WTC11 (cell line): ENCODE data around the gene BICRA. TPM values are rescaled to one million over a fixed set of nuclear protein-coding genes. Genes with fewer than 3 reads are reported as not detected.

ENCODE experiments used
- ATAC-seq: fragments of 200-7000 bp; cut with Tn5 transposase; 2 replicates; pipeline ENCODE4 v1.10.0; 2021; ENCODE audit warnings: mild to moderate bottlenecking, moderate library complexity
- CTCF ChIA-PET: fragments of 300-600 bp; sonication (Branson Sonifier 250); formaldehyde crosslinking; loops from one replicate; lab custom pipeline; 2021; ENCODE audit warnings: antibody characterized with exemption; lab: Charles Lee
- POLR2A ChIA-PET: fragments of 350-600 bp; sonication (Branson Sonifier 250); formaldehyde crosslinking; loops from one replicate; lab custom pipeline; 2021; ENCODE audit warnings: antibody characterized with exemption; lab: Charles Lee
- DNase-seq: peaks from one replicate; pipeline ENCODE4 v3.0.0; 2021; ENCODE audit warnings: low spot score
- H3K27ac Mint-ChIP-seq: 2 replicates; pipeline ENCODE4 v1.8.0; 2021; ENCODE audit warnings: mixed read lengths
- H3K27me3 Mint-ChIP-seq: 2 replicates; pipeline ENCODE4 v1.8.0; 2021; ENCODE audit warnings: low read depth, mild to moderate bottlenecking, moderate library complexity, mixed read lengths
- H3K36me3 Mint-ChIP-seq: 2 replicates; pipeline ENCODE4 v1.8.0; 2021; ENCODE audit warnings: mixed read lengths
- H3K4me1 Mint-ChIP-seq: 2 replicates; pipeline ENCODE4 v1.8.0; 2022; ENCODE audit warnings: mixed read lengths
- H3K4me3 Mint-ChIP-seq: 2 replicates; pipeline ENCODE4 v1.8.0; 2021; ENCODE audit warnings: mild to moderate bottlenecking, moderate library complexity, mixed read lengths
- H3K9me3 Mint-ChIP-seq: 2 replicates; pipeline ENCODE4 v1.8.0; 2021; ENCODE audit warnings: mixed read lengths
- FOXK1 ChIP-seq: sonication (generic); formaldehyde crosslinking; IDR thresholded peaks from 2 replicates; pipeline ENCODE4 v1.8.0; 2022; ENCODE audit warnings: mild to moderate bottlenecking, moderate library complexity, missing genetic modification reagents
- GRHL2 ChIP-seq: fragments of 250-450 bp; sonication (Bioruptor Pico); IDR thresholded peaks from 2 replicates; pipeline ENCODE4 v1.8.0; 2022; ENCODE audit warnings: mild to moderate bottlenecking, moderate library complexity; ENCODE audit not compliant: insufficient replicate concordance, severe bottlenecking
- HMGA2 ChIP-seq: fragments of 250-450 bp; sonication (Bioruptor Pico); IDR thresholded peaks from 2 replicates; pipeline ENCODE4 v1.4.0; 2021; ENCODE audit warnings: mild to moderate bottlenecking, moderate library complexity
- NFYB ChIP-seq: sonication (generic); formaldehyde crosslinking; conservative IDR thresholded peaks from 2 replicates; pipeline ENCODE4 v1.8.0; 2022; ENCODE audit warnings: low read depth, missing genetic modification reagents
- OVOL2 ChIP-seq: fragments of 250-450 bp; sonication (Bioruptor Pico); IDR thresholded peaks from 2 replicates; pipeline ENCODE4 v1.9.0; 2021; ENCODE audit warnings: mild to moderate bottlenecking, borderline replicate concordance
- ZNF121 ChIP-seq: sonication (generic); formaldehyde crosslinking; IDR thresholded peaks from 2 replicates; pipeline ENCODE4 v1.8.0; 2023; ENCODE audit warnings: missing genetic modification reagents
- ZNF317 ChIP-seq: sonication (generic); formaldehyde crosslinking; IDR thresholded peaks from 2 replicates; pipeline ENCODE4 v1.8.1; 2023; ENCODE audit warnings: low read depth, mild to moderate bottlenecking, moderate library complexity, missing genetic modification reagents, borderline replicate concordance
- ZNF396 ChIP-seq: fragments of 250-450 bp; sonication (Bioruptor Pico); IDR thresholded peaks from 2 replicates; pipeline ENCODE4 v1.8.0; 2021; ENCODE audit warnings: mild to moderate bottlenecking, moderate library complexity, borderline replicate concordance
- total RNA-seq: library from RNA; stranded (reverse); gene quantifications from 3 replicates; pipeline ENCODE4 v1.2.3, GENCODE V29; 2021
- TF ChIP-seq, protein P1 (sequence below): sonication (generic); formaldehyde crosslinking; IDR thresholded peaks from 2 replicates; pipeline ENCODE4 v1.8.1; 2023; ENCODE audit warnings: mild to moderate bottlenecking, missing genetic modification reagents, moderate library complexity
- TF ChIP-seq, protein P2 (sequence below): fragments of 250-450 bp; sonication (Bioruptor Pico); IDR thresholded peaks from 2 replicates; pipeline ENCODE4 v1.9.0; 2021; ENCODE audit warnings: mild to moderate bottlenecking
- TF ChIP-seq, protein P3 (sequence below): sonication (generic); formaldehyde crosslinking; IDR thresholded peaks from 2 replicates; pipeline ENCODE4 v1.8.0; 2023; ENCODE audit warnings: missing genetic modification reagents, mild to moderate bottlenecking, borderline replicate concordance
- TF ChIP-seq, protein P4 (sequence below): fragments of 250-450 bp; sonication (Bioruptor Pico); IDR thresholded peaks from 2 replicates; pipeline ENCODE4 v1.9.0; 2021; ENCODE audit warnings: mild to moderate bottlenecking
- TF ChIP-seq, protein P5 (sequence below): sonication (generic); formaldehyde crosslinking; IDR thresholded peaks from 2 replicates; pipeline ENCODE4 v1.8.0; 2022; ENCODE audit warnings: mild to moderate bottlenecking, missing genetic modification reagents

BICRA gene
- total RNA-seq, 1 experiment from 2014 or later, result 30.3 TPM

DNA sequence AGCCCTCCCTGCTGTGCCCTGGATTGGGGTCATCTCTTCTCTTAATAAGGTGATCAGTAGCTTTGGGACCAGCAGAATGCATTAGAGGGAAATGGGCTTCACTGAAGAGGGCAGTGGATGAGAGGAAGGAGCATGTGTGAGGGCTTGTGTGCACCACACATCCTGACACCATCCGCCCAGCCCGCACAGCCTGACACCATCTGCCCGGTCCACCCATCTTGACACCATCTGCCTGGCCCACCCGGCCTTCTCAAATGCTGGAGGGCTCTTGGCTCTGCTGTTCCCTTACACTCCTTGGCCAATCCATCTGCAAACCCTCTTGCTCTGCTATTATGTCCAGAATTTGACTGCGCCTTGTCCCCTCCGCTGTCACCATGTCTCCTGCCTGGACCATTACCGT, 41.8 kb downstream of the BICRA start:
- TF ChIP-seq, protein P1, sequence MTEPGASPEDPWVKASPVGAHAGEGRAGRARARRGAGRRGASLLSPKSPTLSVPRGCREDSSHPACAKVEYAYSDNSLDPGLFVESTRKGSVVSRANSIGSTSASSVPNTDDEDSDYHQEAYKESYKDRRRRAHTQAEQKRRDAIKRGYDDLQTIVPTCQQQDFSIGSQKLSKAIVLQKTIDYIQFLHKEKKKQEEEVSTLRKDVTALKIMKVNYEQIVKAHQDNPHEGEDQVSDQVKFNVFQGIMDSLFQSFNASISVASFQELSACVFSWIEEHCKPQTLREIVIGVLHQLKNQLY (CRISPR knock-in tag), result no peak
- 0 out of 2 replicates have a peak, but pooled peaks have one; percentile 4 for TF ChIP-seq ZNF121 (CRISPR knock-in tag)
- H3K4me3 Mint-ChIP-seq, result no peak overlapping the region
- DNase-seq (no peak), ATAC-seq (no peak)
- H3K27me3 Mint-ChIP-seq, result no peaks in the 10 kb centered on the region
- ChIA-PET POLR2A (no interaction called here), CTCF (interaction anchor here (1.0 kb wide), 1 partner anchor 27 kb away, joined by 3 read pairs; no protein-coding TSS in a partner anchor)
- peaks cover 14% of the 10 kb centered on the region for H3K9me3 Mint-ChIP-seq
- H3K36me3 Mint-ChIP-seq, result peaks cover 39% of the 10 kb centered on the region
- H3K27ac Mint-ChIP-seq, result peak overlapping the region; percentile 41; the same call in 1 of the 2 replicates
- peaks cover 14% of the 10 kb centered on the region for H3K4me1 Mint-ChIP-seq

DNA sequence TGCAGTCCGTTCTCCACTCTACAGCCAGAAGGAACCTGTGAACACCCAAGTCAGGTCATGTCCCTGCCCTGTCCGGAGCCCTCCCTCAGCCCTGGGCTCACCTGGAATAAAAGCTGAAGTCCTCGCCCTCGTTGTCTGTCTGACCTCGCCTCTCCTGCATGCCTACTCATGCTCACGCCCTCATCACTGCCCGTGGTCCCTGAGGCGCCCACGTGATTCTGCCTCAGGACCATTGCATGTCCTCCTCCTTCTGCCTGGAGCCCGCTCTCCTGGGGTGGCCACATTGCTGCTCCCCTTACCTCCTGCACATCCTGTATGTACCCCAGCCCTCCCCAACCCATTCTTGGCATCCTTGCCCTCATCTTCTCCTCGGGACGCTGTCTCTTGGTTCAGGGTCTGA, 42.2 kb downstream of the BICRA start:
- Mint-ChIP-seq H3K27ac (peak overlapping the region; percentile 41), H3K27me3 (no peaks in the 10 kb centered on the region), H3K9me3 (peaks cover 14% of the 10 kb centered on the region), H3K36me3 (peaks cover 37% of the 10 kb centered on the region), H3K4me1 (peaks cover 12% of the 10 kb centered on the region), H3K4me3 (no peak overlapping the region)
- ChIA-PET CTCF (interaction anchor here (1.0 kb wide), 1 partner anchor 27 kb away, joined by 3 read pairs; no protein-coding TSS in a partner anchor), POLR2A (no interaction called here)
- DNase-seq (no peak), ATAC-seq (no peak)
- TF ChIP-seq, protein P2, sequence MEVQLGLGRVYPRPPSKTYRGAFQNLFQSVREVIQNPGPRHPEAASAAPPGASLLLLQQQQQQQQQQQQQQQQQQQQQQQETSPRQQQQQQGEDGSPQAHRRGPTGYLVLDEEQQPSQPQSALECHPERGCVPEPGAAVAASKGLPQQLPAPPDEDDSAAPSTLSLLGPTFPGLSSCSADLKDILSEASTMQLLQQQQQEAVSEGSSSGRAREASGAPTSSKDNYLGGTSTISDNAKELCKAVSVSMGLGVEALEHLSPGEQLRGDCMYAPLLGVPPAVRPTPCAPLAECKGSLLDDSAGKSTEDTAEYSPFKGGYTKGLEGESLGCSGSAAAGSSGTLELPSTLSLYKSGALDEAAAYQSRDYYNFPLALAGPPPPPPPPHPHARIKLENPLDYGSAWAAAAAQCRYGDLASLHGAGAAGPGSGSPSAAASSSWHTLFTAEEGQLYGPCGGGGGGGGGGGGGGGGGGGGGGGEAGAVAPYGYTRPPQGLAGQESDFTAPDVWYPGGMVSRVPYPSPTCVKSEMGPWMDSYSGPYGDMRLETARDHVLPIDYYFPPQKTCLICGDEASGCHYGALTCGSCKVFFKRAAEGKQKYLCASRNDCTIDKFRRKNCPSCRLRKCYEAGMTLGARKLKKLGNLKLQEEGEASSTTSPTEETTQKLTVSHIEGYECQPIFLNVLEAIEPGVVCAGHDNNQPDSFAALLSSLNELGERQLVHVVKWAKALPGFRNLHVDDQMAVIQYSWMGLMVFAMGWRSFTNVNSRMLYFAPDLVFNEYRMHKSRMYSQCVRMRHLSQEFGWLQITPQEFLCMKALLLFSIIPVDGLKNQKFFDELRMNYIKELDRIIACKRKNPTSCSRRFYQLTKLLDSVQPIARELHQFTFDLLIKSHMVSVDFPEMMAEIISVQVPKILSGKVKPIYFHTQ (CRISPR knock-in tag), result no peak
- TF ChIP-seq HMGA2 (CRISPR knock-in tag) (no peak), NFYB (CRISPR knock-in tag) (no peak), ZNF396 (CRISPR knock-in tag) (no peak), ZNF317 (CRISPR knock-in tag) (no peak), FOXK1 (CRISPR knock-in tag) (no peak)

DNA sequence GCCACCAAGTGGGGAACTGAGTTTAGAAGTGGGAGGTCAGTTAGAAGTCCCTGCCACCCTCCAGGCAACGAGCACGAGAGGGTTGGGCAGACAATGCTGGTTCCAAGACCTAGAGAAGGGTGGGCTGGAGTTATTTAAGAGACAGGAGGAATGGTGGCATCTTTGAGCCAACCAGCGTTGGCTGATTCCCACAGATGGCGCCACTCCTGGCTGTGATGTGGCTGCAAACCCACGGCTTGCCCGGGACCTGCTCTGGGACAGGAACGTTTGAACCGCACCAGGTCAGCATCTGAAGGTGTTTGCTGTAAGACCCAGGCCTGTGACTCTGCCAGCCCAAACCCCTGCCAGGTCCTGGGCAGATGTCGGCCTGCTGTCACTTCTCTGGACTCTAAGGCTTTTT, 42.8 kb downstream of the BICRA start:
- Mint-ChIP-seq H3K4me3 (no peak overlapping the region), H3K27ac (peak overlapping the region; percentile 41), H3K27me3 (no peaks in the 10 kb centered on the region), H3K9me3 (peaks cover 12% of the 10 kb centered on the region), H3K4me1 (peaks cover 12% of the 10 kb centered on the region), H3K36me3 (peaks cover 33% of the 10 kb centered on the region)
- TF ChIP-seq, protein P3, sequence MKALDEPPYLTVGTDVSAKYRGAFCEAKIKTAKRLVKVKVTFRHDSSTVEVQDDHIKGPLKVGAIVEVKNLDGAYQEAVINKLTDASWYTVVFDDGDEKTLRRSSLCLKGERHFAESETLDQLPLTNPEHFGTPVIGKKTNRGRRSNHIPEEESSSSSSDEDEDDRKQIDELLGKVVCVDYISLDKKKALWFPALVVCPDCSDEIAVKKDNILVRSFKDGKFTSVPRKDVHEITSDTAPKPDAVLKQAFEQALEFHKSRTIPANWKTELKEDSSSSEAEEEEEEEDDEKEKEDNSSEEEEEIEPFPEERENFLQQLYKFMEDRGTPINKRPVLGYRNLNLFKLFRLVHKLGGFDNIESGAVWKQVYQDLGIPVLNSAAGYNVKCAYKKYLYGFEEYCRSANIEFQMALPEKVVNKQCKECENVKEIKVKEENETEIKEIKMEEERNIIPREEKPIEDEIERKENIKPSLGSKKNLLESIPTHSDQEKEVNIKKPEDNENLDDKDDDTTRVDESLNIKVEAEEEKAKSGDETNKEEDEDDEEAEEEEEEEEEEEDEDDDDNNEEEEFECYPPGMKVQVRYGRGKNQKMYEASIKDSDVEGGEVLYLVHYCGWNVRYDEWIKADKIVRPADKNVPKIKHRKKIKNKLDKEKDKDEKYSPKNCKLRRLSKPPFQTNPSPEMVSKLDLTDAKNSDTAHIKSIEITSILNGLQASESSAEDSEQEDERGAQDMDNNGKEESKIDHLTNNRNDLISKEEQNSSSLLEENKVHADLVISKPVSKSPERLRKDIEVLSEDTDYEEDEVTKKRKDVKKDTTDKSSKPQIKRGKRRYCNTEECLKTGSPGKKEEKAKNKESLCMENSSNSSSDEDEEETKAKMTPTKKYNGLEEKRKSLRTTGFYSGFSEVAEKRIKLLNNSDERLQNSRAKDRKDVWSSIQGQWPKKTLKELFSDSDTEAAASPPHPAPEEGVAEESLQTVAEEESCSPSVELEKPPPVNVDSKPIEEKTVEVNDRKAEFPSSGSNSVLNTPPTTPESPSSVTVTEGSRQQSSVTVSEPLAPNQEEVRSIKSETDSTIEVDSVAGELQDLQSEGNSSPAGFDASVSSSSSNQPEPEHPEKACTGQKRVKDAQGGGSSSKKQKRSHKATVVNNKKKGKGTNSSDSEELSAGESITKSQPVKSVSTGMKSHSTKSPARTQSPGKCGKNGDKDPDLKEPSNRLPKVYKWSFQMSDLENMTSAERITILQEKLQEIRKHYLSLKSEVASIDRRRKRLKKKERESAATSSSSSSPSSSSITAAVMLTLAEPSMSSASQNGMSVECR (CRISPR knock-in tag), result no peak
- TF ChIP-seq OVOL2, result no peak
- TF ChIP-seq, protein P4, sequence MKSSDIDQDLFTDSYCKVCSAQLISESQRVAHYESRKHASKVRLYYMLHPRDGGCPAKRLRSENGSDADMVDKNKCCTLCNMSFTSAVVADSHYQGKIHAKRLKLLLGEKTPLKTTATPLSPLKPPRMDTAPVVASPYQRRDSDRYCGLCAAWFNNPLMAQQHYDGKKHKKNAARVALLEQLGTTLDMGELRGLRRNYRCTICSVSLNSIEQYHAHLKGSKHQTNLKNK (CRISPR knock-in tag), result no peak
- TF ChIP-seq GRHL2 (CRISPR knock-in tag), result no peak
- TF ChIP-seq, protein P5, sequence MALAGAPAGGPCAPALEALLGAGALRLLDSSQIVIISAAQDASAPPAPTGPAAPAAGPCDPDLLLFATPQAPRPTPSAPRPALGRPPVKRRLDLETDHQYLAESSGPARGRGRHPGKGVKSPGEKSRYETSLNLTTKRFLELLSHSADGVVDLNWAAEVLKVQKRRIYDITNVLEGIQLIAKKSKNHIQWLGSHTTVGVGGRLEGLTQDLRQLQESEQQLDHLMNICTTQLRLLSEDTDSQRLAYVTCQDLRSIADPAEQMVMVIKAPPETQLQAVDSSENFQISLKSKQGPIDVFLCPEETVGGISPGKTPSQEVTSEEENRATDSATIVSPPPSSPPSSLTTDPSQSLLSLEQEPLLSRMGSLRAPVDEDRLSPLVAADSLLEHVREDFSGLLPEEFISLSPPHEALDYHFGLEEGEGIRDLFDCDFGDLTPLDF (CRISPR knock-in tag), result no peak
- ChIA-PET CTCF (interaction anchor here (1.0 kb wide), 1 partner anchor 28 kb away, joined by 3 read pairs; no protein-coding TSS in a partner anchor), POLR2A (no interaction called here)
- DNase-seq (no peak), ATAC-seq (no peak)
